T-helper 9 cell (primary cell): ENCODE results near the gene NCKAP5.

Source experiments
- DNase-seq: peaks from one replicate; pipeline ENCODE4 v3.0.0-alpha.2; 2020

NCKAP5 gene

DNA sequence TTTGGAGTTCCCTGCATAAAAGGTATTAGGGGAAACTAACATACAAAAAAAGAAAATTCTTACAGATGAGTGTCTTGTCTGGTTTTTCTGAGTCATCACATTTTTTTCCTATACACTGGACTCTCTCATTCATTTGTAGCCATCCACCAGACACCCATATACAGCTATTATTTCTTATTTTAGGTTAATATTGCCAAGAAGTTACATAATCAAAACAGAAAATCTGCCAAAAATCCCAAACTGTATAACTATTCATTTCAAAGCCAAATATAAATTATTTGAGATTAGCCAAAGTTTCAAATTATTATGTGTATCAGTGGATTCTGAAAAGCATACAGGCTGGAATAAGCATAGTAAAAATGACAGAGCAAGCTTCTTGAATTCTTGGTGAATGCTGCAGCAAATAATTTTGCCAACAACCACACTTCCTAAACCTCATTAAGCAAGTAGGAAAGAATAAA, 191.2 kb downstream of the NCKAP5 start:
- DNase-seq, result no peak

DNA sequence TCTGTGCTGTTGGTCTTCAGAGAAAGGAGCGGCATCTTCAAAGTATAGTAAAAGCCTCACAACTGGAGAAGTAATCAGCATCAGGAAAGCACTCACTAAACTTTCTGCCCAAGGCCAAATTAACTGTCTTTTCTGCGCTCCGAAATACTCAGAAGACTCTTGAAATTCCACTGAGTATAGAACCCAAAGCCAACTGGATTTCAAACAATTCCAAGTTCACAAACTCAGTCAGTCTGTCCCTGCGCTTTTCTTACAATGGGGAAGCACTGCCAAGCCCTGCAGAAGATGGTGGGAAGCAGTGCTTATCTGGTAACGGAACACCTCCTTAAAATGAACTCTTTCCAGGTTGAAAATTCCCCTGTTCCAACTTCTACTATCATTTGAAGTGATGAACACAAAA, 193.5 kb downstream of the NCKAP5 start:
- no peak for DNase-seq

DNA sequence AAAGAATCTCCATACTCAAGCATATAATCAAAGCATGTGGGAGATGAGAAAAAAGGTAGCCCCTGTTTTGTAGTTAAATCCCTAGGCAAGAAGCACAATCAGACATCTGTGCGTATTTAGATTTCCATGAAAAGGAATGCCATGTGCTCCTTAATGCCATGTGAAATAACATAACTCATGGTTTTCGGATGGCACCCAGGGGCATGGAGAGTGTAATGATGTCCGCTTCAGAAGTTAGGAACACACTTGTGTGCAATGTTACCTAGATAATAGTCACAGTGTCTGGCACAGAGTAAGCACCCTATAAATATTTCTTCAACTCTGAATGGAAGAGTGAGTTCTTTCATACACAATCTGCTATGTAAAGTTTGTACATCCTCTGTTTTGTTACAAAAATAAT, 197.0 kb downstream of the NCKAP5 start:
- no peak for DNase-seq

DNA sequence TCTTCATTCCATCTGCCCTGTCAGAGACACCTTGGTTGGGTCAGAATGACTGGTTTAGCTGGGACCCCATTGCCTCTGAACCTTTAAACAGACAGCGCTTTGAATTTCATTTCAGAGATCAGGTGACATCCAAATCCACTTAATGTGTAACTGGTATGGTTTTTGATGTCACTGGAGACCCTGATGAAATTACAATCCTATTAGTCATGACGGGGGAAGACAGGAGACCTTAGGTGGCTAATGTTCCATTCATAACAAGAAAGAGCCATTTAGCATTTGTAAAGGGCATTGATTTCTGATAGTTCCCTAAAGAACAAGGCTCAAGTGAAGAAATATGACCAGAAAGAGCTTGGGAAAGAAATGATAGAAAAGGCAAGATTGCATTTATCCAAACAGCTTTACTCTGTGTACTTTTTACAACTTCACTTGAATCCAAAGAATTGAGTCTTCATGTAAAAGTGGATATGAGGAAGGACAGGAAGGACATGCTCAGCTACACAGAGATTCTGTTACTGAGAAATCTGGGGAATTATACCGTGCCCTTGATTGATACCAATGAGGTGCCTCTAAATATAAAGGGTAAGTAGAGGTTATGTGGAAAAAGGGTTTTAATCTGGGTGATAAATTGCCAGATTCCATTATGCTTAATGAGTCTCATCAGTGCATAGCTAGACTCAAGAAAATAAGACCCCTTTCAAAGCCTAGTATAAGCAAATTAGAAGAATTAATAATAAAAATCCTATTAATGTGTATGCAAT, 198.2 kb downstream of the NCKAP5 start:
- no peak for DNase-seq

DNA sequence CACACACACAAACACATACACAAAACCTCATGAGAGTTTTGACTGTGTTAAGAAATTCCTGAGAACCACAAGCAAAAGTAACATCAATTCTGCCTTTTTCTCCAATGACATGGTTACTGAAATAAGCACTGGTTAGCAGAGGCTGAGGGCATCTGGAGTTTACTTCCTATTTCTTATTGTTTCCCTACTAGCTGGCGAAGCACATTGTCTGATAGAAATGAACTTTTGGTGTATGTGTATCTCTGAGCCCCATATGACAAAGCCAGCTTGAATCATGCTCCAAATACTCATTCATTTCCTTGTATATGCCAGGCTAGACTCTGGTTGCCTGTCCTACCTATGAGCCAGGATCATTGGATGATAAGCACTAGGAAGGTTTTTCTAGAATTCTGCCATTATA, 203.1 kb downstream of the NCKAP5 start:
- no peak for DNase-seq

DNA sequence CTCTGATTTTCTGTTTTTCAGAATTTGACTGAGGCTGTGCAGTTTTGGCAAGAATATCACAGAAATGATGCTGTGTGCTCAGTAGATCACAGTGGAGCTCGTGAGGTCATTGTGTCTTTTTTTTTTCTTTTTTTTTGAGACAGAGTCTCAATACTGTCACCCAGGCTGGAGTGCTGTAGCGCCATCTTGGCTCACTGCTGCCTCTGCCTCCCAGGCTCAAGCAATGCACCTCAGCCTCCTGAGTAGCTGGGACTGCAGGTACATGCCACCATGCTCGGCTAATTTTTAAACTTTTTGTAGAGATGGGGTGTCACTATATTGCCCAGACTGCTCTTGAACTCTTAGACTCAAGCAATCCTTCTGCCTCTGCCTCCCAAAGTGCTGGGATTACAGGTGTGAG, 203.6 kb downstream of the NCKAP5 start:
- DNase-seq, result no peak

DNA sequence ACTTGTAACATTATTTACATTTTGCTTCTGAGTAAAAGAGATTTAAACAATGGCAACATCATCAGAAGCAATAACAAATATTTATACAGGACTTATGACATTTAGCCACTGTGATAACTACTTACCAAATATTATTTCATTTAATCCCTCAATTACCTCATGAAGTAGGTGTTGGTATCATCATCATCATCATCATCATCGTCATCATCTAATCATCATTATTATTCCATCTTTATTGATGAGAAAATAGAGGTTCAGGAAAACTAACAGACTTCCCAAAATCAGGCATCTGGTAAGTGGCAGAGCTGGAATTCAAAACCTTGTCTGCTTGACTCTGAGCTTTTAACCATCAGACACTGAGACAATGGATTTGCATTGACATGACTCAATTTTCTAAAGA, 204.4 kb downstream of the NCKAP5 start:
- DNase-seq, result no peak

DNA sequence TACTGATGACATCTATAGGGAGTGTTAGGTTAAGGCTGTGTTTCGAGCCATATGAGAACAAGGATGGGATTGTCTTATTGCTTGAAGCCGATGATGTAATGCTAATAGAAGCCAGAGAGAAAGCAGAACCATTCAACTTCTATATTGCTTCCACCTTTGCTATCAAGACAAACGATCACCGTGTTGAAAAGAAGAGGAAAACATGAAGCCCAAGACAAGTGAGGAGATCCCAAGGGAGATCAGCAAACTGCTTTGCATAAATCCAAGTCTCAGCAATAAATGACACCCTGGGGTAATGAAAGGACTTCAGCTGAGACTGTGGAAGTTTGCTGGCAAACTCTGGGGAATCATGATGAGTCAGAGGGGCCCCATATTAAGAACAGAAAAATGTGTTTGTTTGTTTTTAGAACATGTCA, 206.2 kb downstream of the NCKAP5 start:
- DNase-seq, result no peak

DNA sequence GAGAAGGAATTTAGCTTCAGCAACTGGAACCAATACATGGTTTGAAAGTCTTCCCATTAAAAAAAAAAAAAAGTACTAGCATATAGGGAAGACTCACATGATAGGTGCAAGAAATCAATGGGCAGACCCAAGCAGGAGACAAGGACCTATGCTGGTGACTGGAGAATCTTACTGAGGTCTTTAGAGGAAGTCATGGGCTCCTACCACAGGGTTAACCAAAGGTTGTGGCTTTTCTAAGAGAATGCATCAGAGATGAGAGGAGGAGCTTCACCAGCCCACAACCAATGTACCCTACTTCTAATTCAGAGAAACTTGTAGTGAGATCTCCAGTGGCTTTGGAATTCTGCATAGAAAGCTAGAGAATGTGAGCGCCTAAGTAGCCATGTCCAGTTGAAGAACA, 207.4 kb downstream of the NCKAP5 start:
- DNase-seq, result no peak

DNA sequence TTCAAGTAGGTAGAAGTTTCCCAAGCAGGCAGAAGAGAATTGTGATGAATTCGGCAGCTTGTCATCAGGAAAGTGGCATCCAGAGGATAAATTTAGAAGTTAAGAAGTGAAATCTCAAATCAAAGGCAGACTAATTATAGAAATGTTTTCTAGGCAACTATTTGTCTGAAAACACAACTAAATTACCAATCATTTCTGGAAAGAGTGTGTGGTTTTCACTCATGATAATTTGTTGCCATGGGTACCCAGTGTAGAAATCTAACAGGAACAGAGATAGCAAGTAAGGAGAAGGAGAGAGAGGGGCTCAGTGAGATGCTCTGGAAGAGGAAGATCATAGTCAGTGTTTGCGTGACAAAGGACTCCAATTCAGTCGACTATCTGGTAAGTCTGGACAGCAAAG, 208.1 kb downstream of the NCKAP5 start:
- DNase-seq, result no peak

DNA sequence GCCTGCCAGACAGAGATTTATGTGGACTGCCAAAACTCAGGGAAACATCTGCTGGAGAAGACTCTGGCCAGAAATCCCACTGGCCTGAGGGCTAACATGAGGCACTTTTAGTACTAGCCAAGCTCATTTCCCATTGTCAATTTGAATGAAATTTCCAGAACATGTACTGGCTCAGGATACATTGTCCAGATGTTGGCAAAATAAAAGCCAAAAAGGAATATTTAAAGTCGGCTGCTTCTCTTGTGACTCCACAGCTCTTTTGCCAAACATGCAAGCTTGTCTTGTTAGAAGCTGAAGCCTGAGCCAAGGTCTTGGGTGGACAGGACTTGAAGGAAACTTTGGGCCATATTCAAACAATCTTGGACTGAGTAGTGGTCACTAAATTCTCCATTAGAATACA, 215.5 kb downstream of the NCKAP5 start:
- no peak for DNase-seq

DNA sequence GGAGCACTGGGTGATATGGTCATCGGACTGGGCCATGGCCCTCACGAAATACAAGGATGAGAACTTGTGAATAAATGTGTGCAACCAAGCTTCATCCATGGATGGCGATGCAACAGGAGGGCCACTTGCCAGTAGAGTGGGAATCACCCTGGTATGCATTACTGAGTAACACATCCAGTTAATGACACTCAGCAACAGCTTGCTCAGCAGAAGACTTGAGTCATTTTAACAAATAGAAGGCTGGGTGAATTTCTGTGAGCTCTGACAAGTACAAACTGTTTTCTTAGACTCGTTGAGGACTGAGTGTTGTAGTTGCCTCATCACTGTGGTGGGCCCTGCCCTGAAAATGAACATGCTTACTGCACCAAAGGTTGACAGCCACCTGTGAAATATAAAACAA, 221.6 kb downstream of the NCKAP5 start:
- DNase-seq, result no peak

DNA sequence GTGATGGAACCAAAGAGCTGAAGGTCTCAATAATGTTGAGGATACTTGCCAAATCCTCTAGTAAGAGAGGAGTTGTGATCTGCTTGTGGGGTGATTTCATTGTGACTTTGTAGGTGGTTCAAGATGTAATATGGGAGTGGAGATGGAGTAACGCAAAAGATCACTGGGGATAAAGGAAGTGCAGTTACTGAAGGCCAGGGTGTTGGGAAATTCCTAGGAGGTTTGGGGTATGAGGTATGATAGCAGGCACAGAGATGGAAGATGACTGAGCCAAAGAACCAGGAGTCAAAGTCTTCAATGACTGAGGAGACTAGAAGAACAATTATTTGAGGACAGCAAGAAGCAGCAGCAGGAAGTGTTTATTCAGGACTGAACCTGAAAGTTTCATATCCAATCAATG, 222.6 kb downstream of the NCKAP5 start:
- no peak for DNase-seq

DNA sequence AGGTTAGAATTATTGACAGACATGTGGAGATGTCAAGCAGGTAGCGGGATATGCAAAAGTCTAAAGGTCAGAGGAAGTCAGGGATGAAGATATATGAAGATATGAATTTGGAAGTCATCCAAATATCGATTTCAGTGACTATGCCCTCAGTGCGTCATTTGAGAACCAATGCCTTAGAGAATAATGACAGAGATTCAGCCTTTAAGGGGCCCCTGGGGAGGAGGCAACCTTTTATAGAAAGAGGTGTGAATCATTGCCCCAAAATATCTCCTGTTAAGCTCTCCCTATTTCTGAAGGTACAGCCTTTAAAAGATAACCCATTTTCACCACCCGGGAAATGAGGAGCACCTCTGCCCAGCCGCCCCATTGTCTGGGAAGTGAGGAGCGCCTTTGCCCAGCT, 223.4 kb downstream of the NCKAP5 start:
- DNase-seq, result no peak

DNA sequence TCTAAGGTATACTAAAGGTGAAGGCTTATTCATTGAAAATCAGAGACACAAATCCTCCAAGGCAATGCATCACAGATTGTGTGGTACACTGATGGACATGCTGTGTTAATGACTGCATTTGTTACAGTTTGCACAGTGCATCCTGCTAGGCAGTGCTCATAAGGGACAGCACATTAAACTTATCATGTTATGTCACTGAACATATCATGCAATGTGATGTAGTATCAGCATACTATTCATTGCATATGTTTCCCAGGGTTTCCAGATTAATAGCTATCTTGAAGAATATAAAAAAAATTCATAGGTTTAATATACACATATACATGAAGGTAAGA, 225.3 kb downstream of the NCKAP5 start:
- DNase-seq, result no peak

DNA sequence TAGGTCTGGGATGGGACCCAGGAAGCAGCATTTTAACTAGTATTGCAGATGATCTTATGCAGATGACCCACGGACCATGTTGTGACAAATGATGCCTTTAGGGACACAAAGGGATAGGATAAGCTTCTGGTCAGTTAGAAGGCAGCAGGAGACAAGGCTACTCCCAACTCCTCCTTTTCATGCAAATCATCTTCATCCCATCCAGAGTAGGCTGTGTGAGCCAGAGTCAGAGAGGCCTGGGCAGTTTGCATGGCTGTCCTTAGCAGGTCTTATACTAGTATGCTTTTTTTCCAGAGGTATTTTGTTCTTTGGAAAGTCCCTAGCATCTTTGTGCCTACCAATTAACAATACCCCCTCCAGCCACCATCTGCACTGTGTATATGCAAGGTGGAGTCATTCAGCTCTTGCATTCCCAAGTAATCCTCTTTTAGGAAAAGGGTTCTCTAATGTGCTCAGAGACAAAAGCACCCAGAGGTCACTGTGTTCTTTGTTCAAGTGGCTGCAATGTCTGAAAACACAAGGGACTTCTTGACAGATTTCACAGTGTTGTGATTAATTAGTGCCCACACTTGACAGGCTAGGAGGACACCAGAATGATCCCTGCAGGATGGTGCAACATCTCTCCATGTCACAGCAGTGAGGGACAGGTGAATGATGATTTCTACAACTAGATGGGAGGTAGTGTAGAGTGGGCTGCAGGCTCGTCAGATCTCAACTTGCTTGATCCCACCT, 225.8 kb downstream of the NCKAP5 start:
- DNase-seq, result no peak

DNA sequence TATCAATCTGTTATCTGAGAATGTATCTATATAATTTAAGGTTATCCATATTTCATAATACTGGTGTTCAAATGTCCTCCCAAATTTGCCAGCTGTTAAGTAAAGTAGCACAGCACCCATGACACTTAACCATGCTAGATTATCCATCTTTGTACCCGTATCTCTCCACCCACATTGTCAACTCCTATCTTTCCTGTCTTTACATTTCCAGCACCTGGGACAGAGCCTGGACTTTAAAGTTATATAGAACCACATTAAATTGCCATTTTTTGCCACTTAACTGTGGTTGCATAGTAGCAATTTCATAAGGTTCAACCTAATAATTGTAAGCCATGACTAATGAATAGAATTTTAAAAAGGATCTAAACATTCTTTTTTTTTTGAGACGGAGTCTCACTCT, 226.7 kb downstream of the NCKAP5 start:
- DNase-seq, result no peak

DNA sequence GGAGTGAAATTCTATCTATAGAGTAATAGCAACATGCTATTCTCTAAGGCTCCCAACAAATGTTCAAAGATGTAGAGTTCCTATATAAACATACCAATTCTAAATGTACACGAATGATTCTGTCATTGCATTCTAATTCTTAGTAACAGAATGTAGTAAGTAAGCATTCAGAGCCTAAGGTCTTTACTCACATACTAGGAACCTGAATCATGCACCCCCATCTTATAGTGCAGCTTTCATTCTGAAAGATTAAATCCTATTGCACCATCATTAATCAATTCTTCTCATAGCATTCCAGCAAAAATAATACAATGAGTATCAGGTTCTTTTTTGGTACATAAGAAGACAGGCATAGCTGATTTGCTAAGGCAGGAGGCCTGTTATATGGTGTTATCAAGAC, 230.0 kb downstream of the NCKAP5 start:
- no peak for DNase-seq

DNA sequence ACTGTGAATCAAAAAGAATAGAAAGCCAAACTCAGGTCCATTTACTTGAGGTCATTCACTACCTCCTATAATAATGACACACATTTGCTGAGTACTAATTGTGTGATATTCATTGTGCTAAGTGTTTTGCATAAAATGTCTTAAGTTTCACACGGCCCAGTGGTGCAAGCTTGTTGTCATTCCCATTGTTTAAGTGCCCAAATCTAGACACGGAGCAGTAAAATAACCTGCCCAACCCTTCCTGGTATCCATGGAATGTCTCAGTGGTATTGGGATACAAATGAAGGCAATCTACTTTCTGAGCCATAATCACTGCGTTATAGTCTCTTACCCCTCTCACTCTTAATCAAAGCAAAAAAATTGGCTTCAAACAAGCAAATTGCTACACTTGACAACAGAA, 233.3 kb downstream of the NCKAP5 start:
- DNase-seq, result no peak

DNA sequence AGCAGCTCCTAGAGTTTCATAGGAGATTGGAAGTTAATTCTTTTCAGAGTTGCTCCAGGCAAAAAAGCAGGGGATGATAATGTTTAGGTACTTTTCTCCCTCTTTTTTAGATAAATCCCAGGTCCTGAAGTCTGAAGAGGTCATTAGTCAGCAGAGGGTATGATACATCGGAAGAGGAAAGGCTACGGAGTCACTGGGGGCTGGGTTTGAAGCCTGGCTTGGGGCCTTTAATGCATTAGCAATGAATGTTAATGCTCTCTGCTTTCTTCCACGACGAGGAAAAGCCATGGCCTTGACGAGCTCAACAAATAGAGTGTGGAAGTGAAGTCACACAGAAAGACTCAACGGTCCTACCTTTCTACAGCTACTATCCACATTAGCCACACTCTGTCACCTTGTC, 235.1 kb downstream of the NCKAP5 start:
- no peak for DNase-seq

DNA sequence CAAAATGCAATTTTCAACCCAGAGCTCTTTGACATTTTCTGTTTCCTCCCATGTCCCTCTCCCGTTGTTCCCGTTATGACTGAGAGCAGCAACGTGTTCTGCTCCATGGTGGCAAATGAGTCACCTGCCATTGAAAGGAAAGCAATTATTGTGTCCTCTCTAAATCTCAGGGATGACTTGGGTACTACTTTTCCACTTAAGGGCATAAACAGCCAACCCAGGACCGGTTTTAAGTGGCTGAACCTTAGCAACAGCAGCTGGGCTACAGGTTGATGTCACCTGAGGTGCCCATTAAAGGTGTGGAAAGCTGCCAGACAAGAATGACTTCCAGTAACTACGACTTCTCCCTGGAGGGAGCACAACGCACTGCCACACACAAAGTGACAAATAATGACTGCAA, 236.8 kb downstream of the NCKAP5 start:
- DNase-seq, result no peak

DNA sequence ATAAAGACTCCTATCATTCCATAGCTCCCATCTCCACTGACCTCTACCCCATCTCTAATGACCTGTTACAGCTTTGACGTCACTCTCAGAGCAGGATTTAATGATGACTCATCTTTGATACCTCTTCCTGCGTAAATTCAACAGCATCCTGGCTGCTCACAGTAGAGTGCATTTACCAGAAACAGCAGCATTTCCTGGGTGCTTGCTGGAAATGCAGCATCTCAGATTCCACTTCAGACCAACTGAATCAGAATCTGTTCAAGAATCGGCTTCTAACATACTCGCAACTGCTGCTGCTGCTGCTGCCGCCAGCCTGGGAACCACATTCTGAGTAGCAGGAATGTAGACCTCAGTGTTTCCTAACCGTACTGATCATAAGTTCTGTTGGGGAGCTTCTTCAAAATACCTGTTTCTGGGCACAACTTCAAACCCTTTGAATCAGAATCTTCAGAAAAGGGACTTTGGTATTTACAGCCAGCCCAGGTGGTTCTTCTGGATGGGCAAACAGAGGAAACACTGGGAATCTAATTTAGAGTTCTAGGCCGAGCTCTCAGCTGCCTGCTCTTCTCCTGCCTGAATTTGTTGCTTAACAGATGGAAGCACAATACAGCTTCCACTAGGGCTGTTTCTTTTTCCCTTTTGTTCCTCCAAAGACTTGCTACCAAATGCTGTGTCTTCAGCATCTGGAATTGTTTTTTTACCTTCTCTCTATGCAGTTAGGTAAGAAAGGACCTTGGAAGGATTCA, 241.4 kb downstream of the NCKAP5 start:
- no peak for DNase-seq

DNA sequence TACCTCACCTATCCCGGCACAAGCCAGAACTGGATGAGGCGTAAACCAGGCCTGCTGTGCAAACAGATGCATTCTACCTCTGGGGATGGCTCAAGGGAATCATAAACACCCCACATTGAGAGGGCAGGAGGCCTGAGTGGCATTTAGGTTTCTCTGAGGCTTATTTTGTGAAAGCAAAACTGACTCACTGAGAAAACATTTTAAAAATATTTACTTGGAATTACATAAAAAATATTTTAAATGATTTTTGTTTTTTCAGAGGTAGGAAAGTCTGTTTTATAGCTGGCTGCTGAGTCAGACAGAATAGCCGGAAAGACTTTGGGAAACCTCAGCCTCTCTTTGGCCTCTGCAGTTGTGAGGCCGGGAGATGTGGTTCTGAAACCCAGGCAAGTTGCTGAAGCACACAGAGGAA, 244.1 kb downstream of the NCKAP5 start:
- no peak for DNase-seq

DNA sequence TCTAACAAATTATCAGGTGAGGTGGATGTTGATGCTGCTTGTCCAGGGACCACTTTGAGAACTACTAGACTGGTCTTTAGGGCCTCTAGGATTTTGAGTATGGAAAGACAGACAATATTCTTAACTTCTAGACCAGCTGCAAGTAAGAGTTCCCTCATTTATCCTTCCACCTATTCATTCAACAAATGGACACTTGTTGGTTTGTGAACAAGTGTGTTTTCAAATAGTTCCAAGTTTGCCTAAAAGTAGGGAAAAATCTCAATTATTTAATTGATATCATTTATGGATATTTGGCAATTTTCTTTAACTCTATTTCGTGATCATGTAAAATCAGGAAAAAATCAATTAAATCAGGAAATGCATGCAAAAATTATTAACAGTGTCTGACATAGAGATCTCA, 245.4 kb downstream of the NCKAP5 start:
- no peak for DNase-seq
